Measurements from ENCODE around the gene KIF22.
"Not testable (repeated sequence)": the region's sequence is repeated elsewhere in the genome, so short reads cannot be mapped to it uniquely, and the experiment has no call there.

KIF22 gene

DNA sequence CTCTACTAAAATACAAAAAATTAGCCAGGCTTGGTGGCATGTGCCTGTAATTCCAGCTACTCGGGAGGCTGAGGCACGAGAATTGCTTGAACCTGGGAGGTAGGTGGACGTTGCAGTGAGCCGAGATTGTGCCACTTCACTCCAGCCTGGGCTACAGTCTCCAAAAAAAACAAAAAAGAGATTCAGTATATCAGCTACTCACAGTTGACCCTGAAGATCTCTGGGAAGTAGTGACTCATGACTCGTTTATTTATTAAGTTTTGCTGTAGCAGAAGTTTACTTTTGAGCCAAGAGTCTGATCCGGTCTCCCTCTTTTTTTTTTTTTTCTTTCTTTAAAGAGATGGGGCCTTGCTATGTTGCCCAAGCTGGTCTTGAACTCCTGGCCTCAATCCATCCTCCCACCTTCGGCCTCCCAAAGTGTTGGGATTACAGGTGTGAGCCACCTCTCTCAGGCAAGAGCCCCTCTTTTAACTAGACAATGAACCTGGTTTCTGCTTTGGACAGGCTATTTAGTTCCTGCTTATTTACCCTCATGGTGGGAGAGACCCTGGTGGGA, 34.1 kb downstream of the KIF22 start:
- no peaks in the 10 kb centered on the region for H3K9me3 ChIP-seq (ENCODE audit: severe bottlenecking)
- H3K27me3 ChIP-seq (ENCODE audit: insufficient read depth, low read depth, severe bottlenecking) = no peaks in the 10 kb centered on the region
- TF ChIP-seq, protein P1, sequence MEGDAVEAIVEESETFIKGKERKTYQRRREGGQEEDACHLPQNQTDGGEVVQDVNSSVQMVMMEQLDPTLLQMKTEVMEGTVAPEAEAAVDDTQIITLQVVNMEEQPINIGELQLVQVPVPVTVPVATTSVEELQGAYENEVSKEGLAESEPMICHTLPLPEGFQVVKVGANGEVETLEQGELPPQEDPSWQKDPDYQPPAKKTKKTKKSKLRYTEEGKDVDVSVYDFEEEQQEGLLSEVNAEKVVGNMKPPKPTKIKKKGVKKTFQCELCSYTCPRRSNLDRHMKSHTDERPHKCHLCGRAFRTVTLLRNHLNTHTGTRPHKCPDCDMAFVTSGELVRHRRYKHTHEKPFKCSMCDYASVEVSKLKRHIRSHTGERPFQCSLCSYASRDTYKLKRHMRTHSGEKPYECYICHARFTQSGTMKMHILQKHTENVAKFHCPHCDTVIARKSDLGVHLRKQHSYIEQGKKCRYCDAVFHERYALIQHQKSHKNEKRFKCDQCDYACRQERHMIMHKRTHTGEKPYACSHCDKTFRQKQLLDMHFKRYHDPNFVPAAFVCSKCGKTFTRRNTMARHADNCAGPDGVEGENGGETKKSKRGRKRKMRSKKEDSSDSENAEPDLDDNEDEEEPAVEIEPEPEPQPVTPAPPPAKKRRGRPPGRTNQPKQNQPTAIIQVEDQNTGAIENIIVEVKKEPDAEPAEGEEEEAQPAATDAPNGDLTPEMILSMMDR (IDR thresholded peaks at IDR 0.05; ENCODE audit: low read depth, low read length) = no peak
- H3K4me3 ChIP-seq (ENCODE audit: low read depth, low read length) = no peak overlapping the region
- peak overlapping the region; percentile 98 for H3K27ac ChIP-seq
- DNase-seq = no peak
- H3K36me3 ChIP-seq = peaks cover 4% of the 10 kb centered on the region

DNA sequence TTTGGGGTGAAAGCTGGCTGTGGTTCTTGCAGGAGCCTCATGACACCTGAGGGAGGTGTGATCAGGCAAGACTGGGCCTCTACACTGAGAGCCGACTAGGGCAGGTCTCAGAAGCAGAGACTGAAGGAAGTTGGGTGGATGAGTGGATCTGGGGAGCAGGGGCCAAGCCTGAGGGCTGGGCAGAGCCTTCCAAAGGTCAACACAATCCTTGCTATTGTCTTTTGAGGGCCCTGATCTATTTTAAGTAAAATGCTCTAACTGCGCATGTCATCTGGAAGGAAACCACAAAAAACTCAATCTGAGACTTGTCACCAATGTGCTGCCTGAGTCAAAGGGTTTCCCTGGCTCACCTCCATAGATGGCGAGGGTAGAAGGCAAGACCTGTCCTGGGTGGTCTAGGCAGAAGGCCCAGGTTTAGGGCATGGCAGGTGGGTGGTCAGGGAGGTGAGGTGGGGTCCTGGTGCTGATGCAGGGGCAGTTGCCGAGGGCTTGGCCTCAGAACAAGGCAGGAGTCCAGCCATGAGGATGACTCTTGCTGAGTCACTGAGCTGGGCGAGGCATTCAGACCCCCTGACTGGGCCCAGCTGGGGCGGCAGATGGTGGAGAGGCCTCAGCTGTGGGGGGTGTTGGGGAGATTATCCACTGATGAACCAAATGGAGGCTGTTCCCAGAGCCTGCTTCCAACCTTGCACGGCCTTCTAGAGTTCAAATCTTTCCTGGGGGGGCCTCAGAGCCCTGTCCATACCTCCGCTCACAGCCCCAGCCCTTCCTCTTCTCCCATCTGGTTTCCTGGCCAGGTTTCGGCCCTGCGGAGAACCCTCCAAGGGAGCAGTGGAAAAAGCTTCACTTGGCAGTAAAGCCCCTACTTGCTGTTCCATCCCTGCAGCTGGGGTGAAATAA, 34.8 kb downstream of the KIF22 start:
- no peaks in the 10 kb centered on the region for H3K27me3 ChIP-seq (ENCODE audit: insufficient read depth, low read depth, severe bottlenecking)
- peak overlapping the region; percentile 12 for H3K4me3 ChIP-seq (ENCODE audit: low read depth, low read length)
- no peaks in the 10 kb centered on the region; the same call in none of the 2 replicates for H3K36me3 ChIP-seq
- TF ChIP-seq, protein P1 (IDR thresholded peaks at IDR 0.05; ENCODE audit: low read depth, low read length) = no peak
- DNase-seq = peak; percentile 97
- peak overlapping the region; percentile 98 for H3K27ac ChIP-seq
- H3K9me3 ChIP-seq (ENCODE audit: severe bottlenecking) = no peaks in the 10 kb centered on the region

DNA sequence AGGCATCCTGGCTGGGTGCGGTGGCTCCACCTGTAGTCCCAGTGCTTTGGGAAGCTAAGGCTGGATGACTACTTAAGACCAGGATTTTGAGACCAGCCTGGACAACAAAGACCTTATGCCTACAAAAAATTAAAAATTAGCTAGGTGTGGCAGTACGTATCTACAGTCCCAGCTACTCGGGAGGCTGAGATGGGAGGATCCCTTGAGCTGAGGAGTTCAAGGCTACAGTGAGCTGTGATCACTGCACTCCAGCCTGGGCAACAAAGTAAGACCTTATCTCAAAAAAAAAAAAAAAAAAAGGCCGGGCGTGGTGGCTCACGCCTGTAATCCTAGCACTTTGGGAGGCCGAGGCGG, 35.8 kb downstream of the KIF22 start:
- H3K9me3 ChIP-seq (ENCODE audit: severe bottlenecking) = no peaks in the 10 kb centered on the region

DNA sequence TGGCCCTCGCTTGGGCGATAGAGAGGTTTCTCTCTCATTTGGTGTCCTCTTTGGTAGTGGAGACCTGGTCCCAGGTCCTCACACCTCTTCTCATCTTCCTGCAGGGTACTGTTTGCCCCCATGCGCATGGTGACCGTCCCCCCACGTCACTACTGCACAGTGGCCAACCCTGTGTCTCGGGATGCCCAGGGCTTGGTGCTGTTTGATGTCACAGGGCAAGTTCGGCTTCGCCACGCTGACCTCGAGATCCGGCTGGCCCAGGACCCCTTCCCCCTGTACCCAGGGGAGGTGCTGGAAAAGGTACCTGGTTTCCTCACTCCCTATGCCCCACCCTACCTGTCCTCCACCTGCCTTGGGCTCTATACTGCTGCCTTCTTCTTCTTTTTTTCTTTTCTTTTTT, 40.2 kb downstream of the KIF22 start:
- H3K36me3 ChIP-seq = no peaks in the 10 kb centered on the region

More for the DNA sequence above, 35.8 kb downstream of the KIF22 start:
- Histone ChIP-seq H3K4me3 (ENCODE audit: low read depth, low read length) (no peak overlapping the region), H3K27me3 (ENCODE audit: insufficient read depth, low read depth, severe bottlenecking) (no peaks in the 10 kb centered on the region), H3K36me3 (no peaks in the 10 kb centered on the region), H3K27ac (peak overlapping the region; percentile 98)
- TF ChIP-seq, protein P1 (IDR thresholded peaks at IDR 0.05; ENCODE audit: low read depth, low read length) = no peak
- DNase-seq = no peak

DNA sequence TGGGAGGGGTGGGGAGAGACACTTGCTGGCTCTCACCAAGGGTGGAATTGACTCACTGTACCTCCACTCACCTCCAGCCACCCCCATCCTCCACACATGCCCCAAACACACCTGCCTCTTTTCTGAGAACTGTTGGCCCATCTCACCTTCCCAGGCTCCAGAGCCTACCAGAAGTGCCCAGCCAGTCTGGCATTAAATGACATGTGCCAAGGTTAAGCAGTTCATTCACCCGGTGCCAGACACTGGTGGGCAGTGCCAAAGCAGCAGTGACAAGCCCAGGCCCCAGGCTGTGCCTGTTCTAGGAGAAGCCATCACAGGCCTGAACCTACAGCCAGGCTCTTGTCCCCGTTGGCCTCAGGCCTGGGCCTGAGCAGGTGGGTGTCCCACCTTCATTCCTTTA, 40.9 kb downstream of the KIF22 start:
- no peaks in the 10 kb centered on the region for H3K36me3 ChIP-seq
- no peaks in the 10 kb centered on the region for H3K9me3 ChIP-seq (ENCODE audit: severe bottlenecking)
- DNase-seq = no peak
- no peaks in the 10 kb centered on the region for H3K27me3 ChIP-seq (ENCODE audit: insufficient read depth, low read depth, severe bottlenecking)
- no peak overlapping the region for H3K4me3 ChIP-seq (ENCODE audit: low read depth, low read length)
- H3K27ac ChIP-seq = no peak overlapping the region
- TF ChIP-seq, protein P1 (IDR thresholded peaks at IDR 0.05; ENCODE audit: low read depth, low read length) = no peak

More for the DNA sequence above, 40.2 kb downstream of the KIF22 start:
- Histone ChIP-seq H3K27ac (no peak overlapping the region), H3K4me3 (ENCODE audit: low read depth, low read length) (no peak overlapping the region), H3K27me3 (ENCODE audit: insufficient read depth, low read depth, severe bottlenecking) (no peaks in the 10 kb centered on the region), H3K9me3 (ENCODE audit: severe bottlenecking) (no peaks in the 10 kb centered on the region)
- TF ChIP-seq, protein P1 (IDR thresholded peaks at IDR 0.05; ENCODE audit: low read depth, low read length) = no peak
- DNase-seq = no peak

DNA sequence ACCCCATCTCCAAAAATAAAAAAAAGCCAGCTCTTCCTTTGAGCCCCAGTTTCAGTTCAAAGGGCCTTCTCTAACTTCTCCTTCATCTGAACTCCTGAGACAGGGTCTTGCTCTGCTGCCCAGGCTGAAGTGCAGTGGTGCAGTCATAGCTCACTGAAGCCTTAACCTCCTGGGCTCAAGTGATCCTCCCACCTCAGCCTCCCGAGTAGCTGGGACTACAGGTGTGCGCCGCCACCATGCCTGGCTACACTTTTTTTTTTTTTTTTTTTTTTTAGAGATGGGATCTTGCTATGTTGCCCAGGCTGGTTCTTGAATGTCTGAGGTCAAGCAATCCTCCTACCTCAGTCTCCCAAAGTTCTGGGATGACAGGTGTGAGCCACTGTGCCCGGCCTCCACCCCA, 42.7 kb downstream of the KIF22 start:
- not testable (repeated sequence) for H3K27ac ChIP-seq; DNase-seq; H3K4me3 ChIP-seq (ENCODE audit: low read depth, low read length); H3K27me3 ChIP-seq (ENCODE audit: insufficient read depth, low read depth, severe bottlenecking); H3K9me3 ChIP-seq (ENCODE audit: severe bottlenecking); H3K36me3 ChIP-seq
